GM12873 (cell line): ENCODE results near the gene ANGPTL8.
A peak's percentile ranks its signal among the peaks of the same experiment; 100 is the strongest.

ENCODE experiments used
- TF ChIP-seq, protein P1 (sequence below): IDR thresholded peaks from 2 replicates; pipeline ENCODE4 v1.5.1; 2012; ENCODE audit warnings: low read depth, mild to moderate bottlenecking, moderate library complexity, low read length, control low read depth; ENCODE audit not compliant: insufficient read depth; ENCODE audit errors: missing control alignments

ANGPTL8 gene

GRCh38 chr19:11223200-11223599 is 16.2 kb upstream of the ANGPTL8 start:
- TF ChIP-seq, protein P1, sequence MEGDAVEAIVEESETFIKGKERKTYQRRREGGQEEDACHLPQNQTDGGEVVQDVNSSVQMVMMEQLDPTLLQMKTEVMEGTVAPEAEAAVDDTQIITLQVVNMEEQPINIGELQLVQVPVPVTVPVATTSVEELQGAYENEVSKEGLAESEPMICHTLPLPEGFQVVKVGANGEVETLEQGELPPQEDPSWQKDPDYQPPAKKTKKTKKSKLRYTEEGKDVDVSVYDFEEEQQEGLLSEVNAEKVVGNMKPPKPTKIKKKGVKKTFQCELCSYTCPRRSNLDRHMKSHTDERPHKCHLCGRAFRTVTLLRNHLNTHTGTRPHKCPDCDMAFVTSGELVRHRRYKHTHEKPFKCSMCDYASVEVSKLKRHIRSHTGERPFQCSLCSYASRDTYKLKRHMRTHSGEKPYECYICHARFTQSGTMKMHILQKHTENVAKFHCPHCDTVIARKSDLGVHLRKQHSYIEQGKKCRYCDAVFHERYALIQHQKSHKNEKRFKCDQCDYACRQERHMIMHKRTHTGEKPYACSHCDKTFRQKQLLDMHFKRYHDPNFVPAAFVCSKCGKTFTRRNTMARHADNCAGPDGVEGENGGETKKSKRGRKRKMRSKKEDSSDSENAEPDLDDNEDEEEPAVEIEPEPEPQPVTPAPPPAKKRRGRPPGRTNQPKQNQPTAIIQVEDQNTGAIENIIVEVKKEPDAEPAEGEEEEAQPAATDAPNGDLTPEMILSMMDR = no peak

DNA sequence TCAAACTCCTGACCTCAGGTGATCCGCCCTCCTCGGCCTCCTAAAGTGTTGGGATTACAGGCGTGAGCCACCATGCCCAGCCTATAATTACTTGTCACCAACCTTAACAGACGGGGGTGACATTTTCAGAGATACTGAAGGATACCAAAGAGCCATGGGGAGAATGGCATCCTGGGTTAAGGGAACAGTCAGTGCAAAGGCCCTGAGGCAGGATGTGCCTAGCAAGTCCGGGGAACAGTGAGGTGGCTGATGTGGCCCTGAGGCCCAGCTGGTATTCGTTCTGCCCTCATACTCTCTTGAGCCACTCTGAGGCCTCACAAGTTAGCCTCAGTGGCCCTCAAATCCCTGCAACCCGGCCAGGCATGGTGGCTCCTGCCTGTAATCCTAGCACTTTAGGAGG is 15.0 kb upstream of the ANGPTL8 start:
- TF ChIP-seq, protein P1 = no peak

- TF ChIP-seq, protein P1 = no peak
These were observed 14.2 kb upstream of the ANGPTL8 start for GRCh38 chr19:11225172-11225571.

- TF ChIP-seq, protein P1 = no peak
These were observed 13.6 kb upstream of the ANGPTL8 start for GRCh38 chr19:11225815-11226214.

- TF ChIP-seq, protein P1 = no peak
These were observed 12.7 kb upstream of the ANGPTL8 start for GRCh38 chr19:11226716-11227166.

DNA sequence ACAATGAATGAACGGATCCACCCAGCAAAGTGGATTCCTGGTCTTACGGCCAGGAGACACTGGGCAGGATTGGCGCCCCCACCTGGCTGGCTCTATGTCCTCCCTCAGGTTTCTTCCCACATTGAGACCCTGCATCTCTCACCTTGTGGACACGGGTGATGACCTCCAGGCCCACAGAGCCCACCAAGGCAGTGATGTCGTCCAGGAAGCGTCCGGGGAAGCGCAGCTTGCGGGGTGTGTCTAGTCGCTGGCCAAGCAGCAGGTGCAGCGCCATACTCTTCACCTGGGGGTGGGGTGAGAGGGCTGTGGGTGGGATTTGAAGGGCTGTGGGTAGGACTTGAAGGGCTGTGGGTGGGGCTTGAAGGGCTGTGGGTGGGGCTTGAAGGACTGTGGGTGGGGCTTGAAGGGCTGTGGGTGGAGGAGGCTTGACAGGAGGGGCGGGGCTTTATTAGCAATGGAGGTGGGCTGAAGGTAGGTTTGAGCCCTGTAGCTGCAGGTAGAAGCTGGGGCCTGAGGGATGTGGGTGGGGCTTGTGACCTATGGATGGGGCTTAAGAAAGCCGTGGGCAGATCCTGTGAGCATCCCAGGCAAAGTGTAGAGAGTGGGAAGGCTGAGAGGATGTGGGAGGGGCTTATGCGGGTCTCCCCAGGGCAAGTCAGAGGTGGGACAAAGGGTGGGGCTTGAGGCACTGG is 12.1 kb upstream of the ANGPTL8 start:
- TF ChIP-seq, protein P1 = peak; percentile 44

DNA sequence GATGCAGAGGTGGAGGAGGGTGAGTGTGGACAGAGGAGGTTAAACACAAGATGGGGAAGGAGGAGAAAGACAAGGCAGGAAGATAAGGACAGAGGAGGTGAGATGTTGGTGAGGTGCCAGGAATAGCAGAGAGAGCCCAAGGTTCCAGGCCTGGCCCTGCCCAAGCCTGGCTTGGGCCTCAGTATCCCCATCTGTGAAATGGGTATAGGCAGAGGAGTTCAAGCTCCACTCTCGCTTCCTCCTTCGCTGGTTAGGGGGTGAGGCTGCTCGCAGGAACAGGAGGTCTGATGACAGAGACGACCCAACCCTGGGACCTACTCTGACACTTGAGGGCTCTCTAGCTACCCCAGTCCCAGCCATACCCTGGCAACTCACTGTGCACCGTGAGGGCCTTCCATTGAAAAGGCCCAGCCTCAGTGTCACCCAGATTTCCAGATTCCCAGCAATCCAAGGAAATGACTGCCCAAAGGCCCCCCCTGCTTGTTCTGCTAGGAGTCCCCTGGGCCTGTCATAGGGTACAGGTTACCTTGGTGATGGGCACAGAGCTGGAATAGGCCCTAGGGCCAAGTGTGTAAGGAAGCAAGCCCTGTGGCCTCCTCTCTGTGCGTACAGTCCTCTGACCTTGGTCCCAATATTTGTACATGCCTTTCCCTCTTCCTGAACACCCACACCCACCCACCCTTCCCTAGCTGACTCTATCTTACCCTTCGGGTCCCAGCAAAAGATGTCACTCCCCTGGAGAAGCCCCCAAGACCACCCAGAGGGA is 8.6 kb upstream of the ANGPTL8 start:
- TF ChIP-seq, protein P1 = no peak
